ENCODE results near the gene SAV1. TPM values are rescaled to one million over a fixed set of nuclear protein-coding genes. Genes with fewer than 3 reads are reported as not detected.
"Not testable (repeated sequence)": the region's sequence is repeated elsewhere in the genome, so short reads cannot be mapped to it uniquely, and the experiment has no call there.

Gene SAV1
- polyA plus RNA-seq, 3 donors, result 41.0 to 42.1 (median 41.3) TPM

DNA sequence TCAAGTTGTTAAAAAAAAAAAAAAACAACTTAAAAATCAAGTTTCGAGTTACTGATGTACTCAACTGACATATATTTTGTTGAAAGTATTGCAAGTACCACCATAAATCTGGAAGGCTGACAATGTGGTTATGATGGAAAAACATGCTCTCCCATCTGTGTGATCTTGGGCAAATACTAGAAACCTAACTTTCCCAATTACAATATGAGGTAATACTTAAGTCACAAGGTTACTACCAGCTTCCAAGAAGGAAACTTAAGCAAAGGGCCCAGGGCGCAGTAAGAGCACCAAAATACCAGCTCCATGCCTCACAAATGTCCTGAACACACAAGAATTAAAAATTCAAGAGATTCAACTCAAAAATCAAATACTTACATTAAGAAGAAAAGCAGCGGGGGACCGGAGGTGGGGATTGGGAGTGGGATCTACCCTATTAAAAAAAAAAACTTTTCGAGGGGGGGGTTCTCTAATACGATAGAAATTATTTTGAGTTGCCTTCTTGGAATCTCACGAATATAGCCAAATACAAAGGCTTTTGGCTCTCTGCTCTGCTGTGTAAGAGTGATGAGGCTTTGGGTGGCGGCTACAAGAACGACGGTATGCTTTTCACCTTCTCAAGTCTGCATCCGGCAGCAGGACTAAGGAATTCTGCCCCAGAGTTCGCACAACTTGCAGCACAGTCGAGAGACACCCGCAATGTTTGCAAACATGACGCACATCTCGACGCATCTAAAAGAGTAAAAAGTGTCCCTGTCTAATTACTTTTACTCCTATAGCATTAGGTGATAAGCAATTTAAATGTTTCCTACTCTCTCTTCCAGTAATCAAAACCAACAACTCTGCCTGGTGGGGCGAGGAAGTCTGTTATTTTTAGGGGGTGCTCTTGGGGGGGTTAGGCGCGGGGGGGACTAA, 1.1 kb downstream of the SAV1 start:
- DNase-seq (ENCODE audit: low read depth in 3 of 3, low spot score in 2 of 3), result peak; percentile 37 to 60 (median 59)

DNA sequence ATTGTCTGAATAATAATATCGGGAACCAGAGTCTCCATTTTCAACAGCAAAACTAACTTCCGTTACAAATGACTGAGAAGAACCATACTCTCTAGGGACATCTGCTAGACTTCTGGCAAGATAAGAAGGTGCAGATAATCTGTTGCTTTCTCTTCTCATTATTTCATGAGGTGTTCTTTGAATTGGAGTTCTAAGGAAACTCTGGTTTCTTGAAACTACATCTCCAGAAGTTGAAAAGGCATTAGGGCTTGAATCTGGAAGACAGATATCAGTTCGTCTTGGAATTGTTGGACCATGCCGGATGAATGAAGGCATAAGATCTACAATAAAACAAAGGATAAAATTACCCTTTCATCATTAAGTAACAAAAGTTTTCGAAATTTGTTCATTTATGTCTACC, 2.8 kb downstream of the SAV1 start:
- not testable (repeated sequence) for DNase-seq (ENCODE audit: low read depth in 3 of 3, low spot score in 2 of 3)

DNA sequence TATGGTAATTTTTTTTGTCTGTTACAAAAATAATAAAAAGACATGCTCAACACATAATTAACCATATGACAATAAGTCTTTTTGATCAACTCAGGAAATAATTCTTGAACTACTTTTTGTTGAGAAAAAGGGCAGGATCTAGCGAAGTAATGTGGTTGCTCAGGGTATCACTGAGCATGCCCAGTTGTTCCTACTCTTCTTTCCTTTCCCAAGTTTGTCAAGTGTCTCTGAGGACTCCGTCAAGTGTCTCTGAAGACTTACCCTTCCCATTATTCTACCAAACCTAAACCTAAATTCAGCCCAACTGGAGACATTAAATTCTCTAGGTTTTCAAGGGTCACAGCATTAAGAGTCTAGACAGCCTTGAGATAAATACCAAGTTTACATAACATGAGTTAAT, 3.5 kb downstream of the SAV1 start:
- DNase-seq (ENCODE audit: low read depth in 3 of 3, low spot score in 2 of 3), result not testable (repeated sequence)

DNA sequence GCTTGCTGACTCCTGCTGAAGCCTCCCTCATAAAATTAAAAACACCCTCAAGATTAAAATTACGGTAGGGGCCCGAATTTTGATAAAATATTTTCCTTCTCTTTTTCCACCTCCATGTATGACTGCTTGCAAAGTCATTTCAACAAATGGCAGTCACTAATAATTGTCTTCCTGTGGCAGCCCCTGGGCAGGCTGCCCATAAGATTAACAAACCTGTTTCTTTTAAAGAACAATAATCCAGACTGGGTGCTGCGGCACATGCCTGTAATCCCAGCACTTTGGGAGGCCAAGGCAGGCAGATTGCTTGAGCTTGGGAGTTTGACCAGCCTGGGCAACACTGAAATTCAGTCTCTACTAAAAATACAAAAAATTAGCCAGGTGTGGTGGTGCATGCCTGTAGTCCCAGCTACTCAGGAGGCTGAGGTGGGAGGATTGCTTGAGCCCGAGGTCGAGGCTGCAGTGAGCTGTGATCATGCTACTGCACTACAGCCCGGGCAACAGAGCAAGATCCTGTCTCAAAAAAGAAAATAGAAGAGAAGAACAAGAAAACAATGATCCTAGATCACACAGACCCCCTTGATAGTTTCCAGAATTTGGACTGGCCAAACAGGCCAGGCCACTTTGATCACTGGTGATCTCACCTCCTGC, 8.7 kb downstream of the SAV1 start:
- no peak for DNase-seq (ENCODE audit: low read depth in 3 of 3, low spot score in 2 of 3)

DNA sequence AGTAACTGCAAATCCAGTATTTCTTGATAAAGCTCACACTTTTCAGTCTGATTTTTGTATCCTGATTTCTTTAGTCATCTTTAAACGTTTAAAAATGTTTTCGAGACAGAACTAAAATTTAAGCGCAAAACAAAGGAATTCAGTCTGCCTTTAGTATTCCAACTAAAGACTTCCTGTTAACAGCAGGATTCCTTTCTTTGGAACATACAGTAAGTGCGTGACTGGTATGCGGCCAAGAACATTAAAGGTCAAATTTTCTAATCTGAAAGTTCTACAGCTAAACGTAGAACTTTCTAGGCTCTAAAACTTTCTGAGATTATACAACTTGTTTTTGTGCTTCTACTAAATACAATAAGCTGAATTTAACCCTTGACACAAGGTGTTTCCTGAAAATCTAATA, 9.9 kb downstream of the SAV1 start:
- DNase-seq (ENCODE audit: low read depth in 3 of 3, low spot score in 2 of 3), result no peak

DNA sequence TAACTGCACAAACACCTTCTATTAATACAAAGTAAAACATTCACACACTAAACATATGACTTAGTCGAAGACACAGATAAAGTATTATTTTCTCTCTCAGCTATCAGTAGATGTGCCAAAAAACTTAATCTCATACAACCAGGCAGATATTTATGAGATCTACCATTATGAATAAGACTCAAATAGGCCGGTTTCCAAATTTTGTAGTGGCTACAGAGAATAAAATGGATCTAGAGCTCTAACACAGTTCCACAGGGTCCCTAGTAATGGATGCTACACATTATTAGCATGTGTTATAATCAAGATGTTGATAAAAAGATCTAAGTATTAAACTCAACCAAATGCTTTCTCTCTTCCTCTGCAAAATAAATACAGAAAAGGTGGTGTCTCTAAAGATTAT, 10.4 kb downstream of the SAV1 start:
- DNase-seq (ENCODE audit: low read depth in 3 of 3, low spot score in 2 of 3), result no peak

DNA sequence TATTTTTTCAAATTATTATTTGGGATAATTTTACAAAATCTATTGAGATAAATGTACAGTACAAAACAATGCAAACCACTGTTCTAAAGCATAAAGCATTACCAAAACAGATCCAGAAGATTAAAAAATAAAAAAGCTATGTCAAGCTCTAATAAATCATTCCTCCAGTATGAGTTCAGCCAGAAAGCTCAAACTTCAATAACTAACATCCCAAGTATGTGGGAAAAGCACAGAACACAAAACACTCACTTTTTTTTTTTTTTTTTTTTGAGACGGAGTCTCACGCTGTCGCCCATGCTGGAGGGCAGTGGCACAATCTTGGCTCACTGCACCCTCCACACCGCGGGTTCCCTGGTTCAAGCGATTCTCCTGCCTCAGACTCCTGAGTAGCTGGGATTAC, 11.3 kb downstream of the SAV1 start:
- DNase-seq (ENCODE audit: low read depth in 3 of 3, low spot score in 2 of 3), result no peak

DNA sequence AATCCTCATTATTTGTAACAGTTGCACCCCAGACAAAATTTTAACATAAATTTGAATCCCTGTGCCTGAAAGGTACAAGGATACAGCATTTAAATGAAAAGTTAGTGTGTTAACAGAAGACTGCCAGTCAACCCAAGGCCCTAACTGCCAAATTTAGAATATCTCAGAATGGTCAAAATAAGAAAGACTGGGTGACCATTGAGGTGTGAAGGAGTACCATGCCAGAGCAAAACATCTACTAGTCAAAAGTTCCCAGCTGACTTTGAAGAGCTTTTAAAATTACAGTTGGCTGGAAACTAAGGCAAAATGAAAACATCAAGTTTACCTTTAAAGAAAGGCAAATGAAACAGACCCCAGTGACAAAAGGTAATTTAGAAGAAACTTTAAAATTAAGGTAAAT, 18.4 kb downstream of the SAV1 start:
- no peak for DNase-seq (ENCODE audit: low read depth in 3 of 3, low spot score in 2 of 3)

DNA sequence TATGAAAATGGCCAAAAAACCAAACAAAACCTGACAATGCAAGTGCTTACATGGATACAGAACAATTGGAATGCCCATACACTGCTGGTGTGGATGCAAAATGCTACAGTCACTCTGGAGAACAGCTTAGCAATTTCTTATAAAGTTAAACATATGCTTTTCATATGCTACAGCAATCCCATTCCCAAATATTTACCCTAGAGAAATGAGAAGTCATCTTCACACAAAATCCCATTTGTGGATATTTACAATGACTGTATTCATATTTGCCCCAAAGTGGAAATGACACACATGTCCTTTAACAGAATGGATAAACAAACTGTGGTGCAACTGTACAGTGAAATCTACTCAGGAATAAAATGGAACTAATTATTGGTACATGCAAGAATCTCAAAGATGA, 20.4 kb downstream of the SAV1 start:
- DNase-seq (ENCODE audit: low read depth in 3 of 3, low spot score in 2 of 3), result no peak

DNA sequence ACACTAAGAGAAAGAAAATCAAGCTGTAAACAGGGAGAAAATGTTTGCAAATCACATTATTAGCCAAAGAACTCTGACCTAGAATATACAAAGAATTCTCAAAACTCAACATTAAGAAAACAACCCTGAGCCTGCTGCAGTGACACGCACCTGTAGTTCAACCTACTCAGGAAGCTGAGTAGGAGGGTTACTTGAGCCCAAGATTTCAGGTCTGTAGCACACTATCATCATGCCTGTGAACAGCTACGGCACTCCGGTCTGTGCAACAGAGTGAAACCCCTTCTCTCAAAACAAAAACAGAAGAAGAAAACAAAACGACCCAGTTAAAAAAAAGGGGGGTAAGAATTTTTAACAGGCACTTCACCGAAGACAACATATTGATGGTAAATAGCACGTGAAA, 20.8 kb downstream of the SAV1 start:
- no peak for DNase-seq (ENCODE audit: low read depth in 3 of 3, low spot score in 2 of 3)

DNA sequence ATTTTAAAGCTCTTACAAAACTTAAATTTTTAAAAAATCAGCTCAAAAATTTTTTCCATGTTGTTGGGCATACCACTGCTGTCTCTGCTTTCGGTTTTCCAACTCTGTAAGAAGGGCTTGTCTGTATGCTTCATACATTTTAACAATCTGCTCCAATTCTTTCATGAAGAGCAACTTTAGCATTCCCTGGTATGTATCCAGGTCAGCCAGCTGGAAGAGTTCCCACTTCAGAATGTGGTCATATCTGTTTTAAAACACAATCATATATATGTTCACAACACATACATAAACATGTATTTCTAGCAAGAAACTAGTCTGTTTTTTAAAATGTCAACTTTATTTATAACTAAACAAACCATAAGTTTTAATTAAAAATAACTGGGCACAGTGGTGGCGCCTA, 33.0 kb downstream of the SAV1 start:
- no peak for DNase-seq (ENCODE audit: low read depth in 3 of 3, low spot score in 2 of 3)

DNA sequence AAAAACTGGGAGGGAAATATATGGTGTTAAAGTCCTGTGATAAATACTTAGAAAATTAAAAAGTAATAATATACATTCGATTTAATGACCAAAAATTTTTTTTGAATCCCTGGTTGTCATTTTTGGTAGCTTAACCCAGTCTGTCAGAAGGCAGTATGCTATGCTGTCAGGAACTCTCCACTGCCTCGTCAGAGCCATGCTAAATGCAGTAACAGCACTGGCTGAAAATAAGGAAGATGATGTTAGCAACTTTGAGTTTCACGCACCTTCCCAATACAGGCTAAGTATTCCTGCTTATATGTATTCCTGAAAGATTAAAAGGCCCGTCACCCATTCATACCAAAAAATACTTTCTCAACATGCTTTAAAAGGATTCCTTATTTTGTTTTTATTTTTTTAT, 34.2 kb downstream of the SAV1 start:
- no peak for DNase-seq (ENCODE audit: low read depth in 3 of 3, low spot score in 2 of 3)

DNA sequence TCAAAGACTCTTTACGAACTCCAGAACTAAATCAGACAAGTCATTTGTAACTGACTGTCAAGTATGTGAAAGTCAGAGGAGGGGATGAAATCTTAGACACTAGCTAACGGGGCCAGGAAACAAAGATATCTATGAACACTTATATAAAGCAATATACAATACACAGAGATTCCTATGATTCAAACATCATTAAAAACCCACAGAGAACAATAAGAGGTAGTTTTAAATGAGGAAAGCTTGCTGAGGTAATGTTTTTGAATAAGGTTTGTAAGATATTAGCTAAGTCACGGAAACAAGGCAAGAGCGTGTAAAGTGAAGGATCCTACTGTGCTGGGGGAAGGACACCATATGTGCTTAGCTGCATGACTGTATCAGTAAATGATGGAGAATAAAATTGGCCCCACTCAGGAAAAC, 36.7 kb downstream of the SAV1 start:
- no peak for DNase-seq (ENCODE audit: low read depth in 3 of 3, low spot score in 2 of 3)

DNA sequence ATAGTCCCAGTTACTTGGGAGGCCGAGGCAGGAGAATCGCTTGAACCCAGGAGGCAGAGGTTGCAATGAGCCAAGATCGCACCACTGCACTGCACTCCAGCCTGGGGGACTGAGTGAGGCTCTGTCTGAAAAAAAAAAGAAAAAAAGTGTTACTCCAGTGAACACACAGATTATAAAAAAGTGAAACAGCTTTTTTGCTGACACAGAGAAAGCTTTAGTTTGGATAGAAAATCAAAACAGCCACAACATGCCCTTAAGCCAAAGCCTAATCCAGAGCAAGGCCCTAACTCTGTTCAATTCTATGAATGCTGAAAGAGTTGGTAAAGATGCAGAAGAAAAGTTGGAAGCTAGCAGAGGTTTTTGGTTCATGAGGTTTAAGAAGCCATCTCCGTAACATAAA, 43.2 kb downstream of the SAV1 start:
- DNase-seq (ENCODE audit: low read depth in 3 of 3, low spot score in 2 of 3), result not testable (repeated sequence)

DNA sequence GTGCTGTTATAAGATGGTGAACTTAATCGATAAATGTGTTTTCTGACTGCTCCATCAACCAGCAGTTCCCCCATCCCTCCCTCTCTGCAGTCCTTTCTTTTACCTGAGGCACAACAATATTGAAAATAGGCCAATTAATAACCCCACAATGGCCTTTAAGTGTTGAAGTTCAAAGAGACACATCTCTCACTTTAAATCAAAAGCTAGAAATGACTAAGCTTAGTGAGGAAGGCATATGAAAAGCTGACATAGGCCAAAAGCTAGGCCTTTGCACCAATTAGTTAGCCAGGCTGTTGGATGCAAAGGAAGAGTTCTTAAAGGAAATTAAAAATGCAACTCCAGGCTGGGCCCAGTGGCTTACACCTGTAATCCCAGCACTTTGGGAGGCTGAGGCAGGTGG, 43.7 kb downstream of the SAV1 start:
- DNase-seq (ENCODE audit: low read depth in 3 of 3, low spot score in 2 of 3), result no peak

DNA sequence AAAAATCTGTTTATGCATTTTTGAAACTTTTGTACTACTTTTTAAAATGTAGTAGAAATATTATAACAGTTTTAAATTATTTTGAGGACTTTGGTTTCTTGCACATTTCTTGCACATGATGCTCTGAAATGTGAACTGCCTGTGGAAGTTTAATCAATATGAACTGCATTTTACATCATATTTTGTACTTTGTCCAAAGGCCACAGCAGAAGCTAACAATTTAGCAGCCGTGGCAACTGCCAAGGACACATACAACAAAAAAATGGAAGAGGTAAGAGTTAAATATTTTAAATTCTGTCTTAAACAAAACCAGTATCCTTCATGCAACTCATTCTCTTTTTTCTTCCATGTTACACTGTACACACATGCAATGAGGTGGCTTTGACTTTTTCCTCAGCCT, 45.1 kb downstream of the SAV1 start:
- no peak for DNase-seq (ENCODE audit: low read depth in 3 of 3, low spot score in 2 of 3)

DNA sequence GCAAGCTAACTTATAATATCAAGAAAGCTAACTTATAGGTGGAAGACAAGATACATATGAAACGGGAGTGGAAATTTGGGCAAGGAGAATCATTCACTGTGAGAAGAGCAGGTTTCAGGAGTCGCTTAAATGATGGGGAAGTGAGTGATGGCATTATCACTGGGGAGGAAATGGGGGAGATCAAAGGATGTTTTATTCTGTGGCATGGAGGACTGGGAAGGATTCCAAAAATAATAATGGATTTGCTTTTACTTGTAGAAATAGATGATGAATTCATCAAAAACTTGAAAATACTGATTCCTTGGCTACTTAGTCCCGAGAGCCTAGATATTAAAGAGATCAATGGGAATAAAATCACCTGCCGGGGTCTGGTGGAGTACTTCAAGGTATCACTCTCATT, 47.8 kb downstream of the SAV1 start:
- no peak for DNase-seq (ENCODE audit: low read depth in 3 of 3, low spot score in 2 of 3)

DNA sequence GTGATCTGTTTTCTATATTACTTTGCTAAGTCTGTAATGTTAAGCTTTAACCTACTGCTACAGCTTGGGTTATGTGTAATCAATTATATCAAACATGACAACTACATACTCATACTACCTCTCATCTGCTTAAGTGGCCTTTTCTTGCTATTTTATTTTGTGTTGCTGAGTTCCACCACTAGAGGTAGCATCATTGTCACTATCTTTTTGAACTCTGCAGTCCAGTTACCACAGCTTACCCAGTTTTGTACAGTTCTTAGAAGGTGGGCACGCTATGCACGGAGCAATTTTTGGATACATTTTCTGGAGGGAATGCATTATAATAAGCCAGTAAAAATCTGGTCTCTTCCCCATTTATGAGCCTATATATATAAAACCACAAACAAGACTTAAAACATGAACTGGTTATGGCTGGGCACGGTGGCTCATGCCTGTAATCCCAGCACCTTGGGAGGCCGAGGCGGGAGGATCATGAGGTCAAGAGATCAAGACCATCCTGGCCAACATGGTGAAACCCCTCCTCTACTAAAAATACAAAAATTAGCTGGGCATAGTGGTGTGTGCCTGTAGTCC, 48.5 kb downstream of the SAV1 start:
- DNase-seq (ENCODE audit: low read depth in 3 of 3, low spot score in 2 of 3), result peak in 1 of 3 donors; percentile 5

DNA sequence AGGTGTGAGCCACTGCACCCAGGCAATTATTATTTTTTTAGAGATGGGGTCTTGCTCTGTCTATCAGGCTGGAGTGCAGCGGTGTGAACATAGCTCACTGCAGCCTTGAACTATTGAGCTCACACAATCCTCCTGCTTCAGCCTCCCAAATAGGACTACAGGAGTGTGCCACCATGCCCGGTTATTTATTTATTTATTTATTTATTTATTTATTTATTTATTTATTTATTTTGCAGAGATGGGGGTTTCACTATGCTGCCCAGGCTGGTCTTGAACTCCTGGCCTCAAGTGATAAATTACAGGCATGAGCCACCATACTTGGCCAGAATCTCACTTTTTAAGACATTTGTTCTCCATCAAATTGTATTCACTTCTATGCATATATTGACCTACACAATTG, 51.8 kb downstream of the SAV1 start:
- no peak for DNase-seq (ENCODE audit: low read depth in 3 of 3, low spot score in 2 of 3)

DNA sequence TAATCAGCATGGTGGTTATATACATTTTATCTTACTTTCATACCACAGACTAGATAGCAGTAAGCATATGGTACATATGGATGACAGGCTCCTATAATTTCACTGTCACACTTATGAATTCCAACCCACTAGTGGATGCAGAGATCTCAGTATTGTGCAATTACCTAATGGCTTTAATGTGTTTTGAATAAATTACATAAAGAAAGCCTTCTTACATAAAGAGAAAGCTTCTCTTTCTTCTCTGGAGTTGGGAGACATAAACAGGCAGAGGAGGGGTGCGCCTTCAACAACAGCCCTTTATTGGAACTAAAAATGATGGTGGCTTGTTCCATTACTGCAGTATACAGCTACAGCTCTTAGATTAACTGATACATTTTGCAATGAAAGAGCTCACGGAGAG, 52.6 kb downstream of the SAV1 start:
- DNase-seq (ENCODE audit: low read depth in 3 of 3, low spot score in 2 of 3), result no peak

DNA sequence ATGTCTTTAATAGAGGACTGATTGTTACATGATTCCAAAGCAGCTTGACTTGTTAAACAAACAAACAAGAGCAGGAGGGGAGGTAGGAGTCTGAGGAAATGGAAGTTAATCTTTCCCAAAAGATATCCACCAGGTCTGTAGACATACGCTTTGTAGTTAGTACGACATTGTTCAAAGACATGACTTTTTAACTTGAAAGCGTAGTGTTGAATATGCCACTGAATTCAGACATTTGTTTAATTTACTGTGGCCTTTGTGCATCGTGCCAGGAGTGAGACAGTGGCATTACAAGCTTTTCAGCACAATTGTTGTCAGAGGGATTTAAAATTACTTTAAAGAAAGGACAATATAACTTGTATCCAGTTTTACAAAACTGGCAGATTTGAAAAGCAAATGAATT, 53.0 kb downstream of the SAV1 start:
- no peak for DNase-seq (ENCODE audit: low read depth in 3 of 3, low spot score in 2 of 3)

DNA sequence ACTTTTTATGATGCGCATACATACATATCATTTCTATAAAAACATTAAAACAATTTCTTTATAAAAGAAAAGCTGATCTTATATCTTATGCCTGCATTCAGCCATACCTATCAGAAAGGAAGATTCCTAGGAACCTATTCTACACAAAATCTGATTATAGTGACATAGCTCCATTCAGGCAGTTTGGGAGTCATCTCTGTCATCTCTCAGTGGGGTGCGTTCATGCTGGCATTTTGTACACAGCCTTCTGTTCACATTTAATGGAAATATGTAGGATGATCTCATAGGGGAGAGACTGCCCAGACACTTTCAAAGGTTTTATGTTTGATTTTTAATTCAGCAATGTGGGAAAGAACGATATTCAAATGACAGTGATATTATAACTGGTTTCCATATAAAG, 55.3 kb downstream of the SAV1 start:
- DNase-seq (ENCODE audit: low read depth in 3 of 3, low spot score in 2 of 3), result no peak

Data from right renal cortex interstitium (tissue), 3 donors.